ELR (cell line): ENCODE results near the gene TMEM100.
"Not testable (repeated sequence)": the region's sequence is repeated elsewhere in the genome, so short reads cannot be mapped to it uniquely, and the experiment has no call there.

ENCODE experiments used
- DNase-seq: peaks from one replicate; pipeline ENCODE4 v3.0.0-alpha.2; 2015; ENCODE audit warnings: low read depth

The TMEM100 gene

DNA sequence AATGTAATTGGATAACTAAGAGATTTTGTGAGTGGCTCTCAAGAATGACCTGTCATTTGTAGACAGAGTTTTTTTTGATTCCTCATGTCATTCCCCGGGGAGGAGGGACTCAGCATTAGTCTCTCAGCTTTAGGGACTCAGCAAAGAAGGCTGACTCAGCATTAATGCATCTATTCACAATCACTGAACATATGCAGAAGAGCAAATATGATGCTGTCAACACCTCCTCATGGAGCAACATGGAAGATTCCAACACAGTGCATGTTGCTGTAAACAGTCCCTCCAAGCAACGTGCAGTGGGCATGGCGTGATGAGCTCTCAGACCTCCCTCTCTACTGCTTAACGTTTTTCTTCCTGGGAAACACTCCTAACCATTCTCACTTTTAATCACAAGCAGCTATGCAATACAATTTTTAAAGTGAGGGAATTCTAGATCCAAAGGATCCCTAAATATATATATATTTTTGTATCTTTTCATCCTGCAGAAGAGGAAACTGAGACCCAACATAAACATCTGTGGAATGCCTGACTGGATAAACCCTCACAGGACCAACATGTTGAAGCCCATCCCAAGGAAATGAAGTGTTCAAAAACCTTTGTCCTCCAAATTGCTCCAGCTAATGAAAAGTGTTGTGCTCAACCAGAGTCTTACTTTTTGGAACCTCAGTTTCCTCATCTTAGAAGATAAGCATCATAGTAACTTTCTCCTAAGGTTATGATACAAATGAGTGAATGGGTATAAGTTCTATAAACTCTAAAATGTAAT, 38.9 kb downstream of the TMEM100 start:
- DNase-seq: no peak

DNA sequence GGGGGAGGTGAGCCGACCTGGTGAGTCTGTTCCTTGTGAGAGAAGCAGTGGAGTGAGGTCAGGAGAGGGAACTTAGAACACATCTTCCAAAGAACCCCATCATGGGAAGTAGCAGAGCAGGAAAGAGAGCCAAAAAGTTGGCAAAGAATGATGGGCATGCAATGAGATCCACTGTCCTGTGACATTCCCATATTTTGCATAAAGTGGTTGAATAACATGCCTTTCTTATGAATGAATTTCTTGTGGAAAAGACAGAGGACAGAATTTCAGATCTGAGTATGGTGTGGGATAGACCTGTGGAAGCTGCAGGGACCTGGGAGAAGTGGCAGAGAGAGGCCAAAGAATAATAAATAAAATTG, 41.3 kb downstream of the TMEM100 start:
- DNase-seq: no peak

DNA sequence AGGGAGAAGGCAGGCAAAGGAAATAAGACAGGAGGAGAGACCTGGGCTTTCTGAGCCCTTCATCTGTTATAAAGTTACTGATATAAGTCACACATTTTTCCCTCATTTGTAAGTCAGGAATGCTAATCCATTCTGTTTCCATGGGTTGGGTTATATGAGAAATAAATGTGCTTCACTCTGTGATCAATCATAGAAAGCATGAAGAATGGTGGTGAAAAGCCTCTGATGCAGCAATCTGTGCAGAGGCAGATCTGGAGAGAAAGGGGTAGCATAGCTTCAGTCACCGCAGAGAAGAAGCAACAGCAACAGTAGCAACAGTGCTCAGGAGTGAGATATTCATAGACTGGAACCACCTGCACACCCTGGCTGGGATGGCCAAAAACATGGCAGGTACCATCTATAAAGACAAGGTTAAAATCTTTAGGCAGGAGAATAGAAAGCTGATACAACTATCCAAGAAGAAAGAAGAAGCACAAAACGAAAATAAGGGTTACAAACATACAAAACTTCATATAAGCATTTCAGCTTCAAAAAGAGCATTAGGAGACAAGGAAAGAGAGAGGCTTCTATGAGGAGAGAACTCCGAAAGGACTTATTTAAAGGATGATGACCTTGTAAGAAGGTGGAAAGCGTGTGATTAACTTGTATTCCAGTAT, 41.9 kb downstream of the TMEM100 start:
- DNase-seq: no peak

DNA sequence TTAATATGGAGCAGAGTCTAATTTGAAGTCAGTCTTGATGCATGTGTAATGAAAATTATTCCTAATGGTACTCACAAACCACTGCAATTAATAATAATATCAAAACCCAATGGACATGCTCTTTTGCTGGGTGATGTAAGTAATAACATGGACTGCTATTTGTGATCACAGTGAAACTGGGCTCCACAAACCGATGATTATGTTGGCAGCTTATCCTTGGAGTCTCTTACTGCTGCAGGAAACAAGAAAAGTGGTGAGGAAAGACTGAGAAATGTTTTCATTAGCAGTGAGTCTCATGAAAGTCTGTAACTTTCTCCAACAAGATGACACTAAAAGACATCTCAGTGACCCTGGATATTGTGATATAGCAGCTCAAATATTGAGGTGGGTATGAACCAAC, 45.2 kb downstream of the TMEM100 start:
- DNase-seq: no peak

DNA sequence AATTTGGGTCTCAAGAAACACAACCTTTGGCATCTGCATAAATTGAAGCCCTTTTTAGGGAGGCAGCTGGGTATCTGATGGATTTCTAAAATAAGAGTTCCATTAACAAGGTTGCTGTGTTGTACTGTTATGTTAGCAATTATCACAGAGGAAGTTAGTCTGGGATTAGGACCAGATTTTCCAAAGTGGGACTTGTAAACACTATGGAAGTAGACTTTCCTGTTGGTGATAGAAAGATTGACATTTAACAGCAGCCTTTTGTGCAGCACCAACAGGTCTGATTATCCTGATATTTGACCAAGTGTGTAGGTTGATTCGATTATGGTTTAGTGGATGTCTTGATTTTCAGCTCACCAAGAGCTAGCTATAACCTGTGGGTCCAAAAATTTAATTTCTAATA, 46.4 kb downstream of the TMEM100 start:
- DNase-seq: no peak

DNA sequence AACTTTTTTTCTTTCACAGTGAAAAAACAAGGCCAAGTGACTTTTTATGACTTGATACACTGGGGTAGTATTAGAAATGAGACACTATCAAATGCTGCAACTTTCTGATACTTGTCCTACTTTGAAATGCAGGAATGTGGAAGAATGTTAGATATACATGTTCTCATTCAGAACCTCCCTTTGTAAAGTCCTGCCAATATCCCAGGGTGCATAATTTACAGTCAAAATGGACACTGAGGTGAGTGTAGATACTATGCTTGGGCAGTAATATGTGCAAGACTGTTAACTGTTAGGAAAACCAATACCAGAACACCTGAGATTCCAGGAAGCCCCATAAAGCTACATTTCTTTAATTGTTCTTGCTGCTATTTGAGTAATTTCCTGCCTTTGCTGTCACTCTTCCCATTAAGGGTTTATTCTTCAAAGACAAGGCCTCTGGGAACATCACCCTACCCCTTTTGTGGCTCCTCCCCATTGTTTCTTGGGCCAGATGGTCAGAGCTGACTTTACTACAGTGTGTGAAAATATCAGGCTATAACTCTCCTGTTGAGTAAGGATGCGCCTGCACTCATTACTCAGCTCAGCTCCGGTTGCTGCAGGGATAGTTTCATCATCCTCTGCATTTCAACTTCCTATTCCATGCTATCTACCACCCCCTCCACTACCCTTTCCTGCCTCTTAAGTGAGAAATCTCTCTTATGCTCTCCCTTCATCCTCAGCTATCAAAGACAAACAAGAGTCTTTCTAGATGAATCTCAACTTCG, 48.7 kb downstream of the TMEM100 start:
- DNase-seq: peak; percentile 27

DNA sequence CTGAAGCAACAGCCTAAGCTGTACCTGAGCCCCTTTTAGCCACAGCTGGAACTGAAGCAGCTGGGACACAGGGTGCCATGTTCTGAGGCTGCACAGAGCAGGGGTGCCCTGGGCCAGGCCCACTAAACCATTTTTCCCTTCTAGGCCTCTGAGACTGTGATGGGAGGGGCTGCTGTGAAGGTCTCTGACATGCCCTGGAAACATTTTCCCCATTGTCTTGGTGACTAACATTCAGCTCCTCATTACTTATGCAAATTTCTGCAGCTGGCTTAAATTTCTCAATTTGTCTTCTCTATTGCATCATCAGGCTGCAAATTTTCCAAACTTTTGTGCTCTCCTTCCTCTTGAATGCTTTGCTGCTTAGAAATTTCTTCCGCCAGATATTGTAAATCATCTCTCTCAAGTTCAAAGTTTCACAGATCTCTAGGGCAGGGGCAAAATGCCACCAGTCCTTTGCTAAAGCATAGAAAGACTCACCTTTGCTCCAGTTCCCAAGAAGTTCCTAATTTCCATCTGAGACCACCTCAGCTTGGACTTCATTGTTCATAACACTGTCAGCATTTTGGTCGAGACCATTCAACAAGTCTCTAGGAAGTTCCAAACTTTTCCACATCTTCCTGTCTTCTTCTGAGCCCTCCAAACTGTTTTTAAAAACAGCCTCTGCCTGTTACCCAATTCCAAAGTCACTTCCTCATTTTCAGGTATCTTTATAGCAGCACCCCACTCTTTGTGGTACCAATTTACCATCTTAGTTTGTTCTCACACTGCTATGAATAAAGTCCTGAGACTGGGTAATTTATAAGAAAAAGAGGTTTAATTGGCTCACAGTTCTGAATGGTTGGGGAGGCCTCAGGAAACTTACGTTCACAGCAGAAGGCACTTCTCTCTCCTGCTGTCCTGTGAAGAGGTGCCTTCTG, 49.8 kb downstream of the TMEM100 start:
- no peak for DNase-seq

DNA sequence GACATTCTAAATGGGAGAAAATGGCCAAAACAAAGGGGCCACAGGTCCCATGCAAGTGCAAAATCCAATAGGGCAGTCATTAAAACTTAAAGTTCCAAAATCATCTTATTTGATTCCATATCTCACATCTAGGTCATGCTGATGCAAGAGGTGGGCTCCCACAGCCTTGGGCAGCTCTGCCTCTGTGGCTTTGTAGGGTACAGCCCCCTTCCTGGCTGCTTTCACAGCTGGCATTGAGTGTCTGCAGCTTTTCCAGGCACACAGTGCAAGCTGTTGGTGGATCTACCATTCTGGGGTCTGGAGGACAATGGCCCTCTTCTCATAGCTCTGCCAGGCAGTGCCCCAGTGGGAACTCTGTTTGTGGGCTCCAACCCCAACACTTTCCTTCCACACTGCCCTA, 50.7 kb downstream of the TMEM100 start:
- DNase-seq: not testable (repeated sequence)
